A673 (cell line): ENCODE results near the gene DAB1.

Source experiments
- CTCF ChIP-seq: fragments of 300-800, 200-600 bp; sonication (generic); conservative IDR thresholded peaks from 2 replicates; pipeline ENCODE4 v1.5.1; 2017; ENCODE audit warnings: low read depth, mild to moderate bottlenecking, antibody characterized with exemption, low read length, moderate library complexity, mixed read lengths
- EZH2 ChIP-seq: fragments of 200-600 bp; sonication (generic); IDR thresholded peaks from 2 replicates; pipeline ENCODE4 v1.6.1; 2017; ENCODE audit warnings: borderline replicate concordance, low read depth, mild to moderate bottlenecking, mixed read lengths, antibody characterized with exemption, low read length; ENCODE audit not compliant: poor library complexity, severe bottlenecking

- TF ChIP-seq CTCF (no peak), EZH2 (no peak)
Observed at GRCh38 chr1:57235730-57236510, 187.9 kb downstream of the DAB1 start.
